ENCODE measurements around the gene C17orf107.

C17orf107 gene

DNA sequence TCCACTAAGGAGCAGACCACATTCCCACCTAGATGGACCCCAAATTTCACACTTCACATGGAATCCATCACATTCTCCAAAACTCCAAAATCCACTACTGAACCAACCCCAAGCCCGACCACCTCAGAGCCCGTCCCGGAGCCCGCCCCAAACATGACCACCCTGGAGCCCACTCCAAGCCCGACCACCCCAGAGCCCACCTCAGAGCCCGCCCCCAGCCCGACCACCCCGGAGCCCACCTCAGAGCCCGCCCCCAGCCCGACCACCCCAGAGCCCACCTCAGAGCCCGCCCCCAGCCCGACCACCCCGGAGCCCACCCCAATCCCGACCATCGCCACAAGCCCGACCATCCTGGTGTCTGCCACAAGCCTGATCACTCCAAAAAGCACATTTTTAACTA is 34.3 kb downstream of the C17orf107 start:
- Histone ChIP-seq H3K27ac (replicated peaks) (no peak overlapping the region), H3K27me3 (ENCODE audit: insufficient read depth, poor library complexity, severe bottlenecking) (no peaks in the 10 kb centered on the region), H3K4me3 (replicated peaks; ENCODE audit: insufficient read depth, low read length) (no peak overlapping the region)
- no peak for DNase-seq (ENCODE audit: low read depth in 1 of 2, low spot score in 1 of 2)
- TF ChIP-seq, protein P1, sequence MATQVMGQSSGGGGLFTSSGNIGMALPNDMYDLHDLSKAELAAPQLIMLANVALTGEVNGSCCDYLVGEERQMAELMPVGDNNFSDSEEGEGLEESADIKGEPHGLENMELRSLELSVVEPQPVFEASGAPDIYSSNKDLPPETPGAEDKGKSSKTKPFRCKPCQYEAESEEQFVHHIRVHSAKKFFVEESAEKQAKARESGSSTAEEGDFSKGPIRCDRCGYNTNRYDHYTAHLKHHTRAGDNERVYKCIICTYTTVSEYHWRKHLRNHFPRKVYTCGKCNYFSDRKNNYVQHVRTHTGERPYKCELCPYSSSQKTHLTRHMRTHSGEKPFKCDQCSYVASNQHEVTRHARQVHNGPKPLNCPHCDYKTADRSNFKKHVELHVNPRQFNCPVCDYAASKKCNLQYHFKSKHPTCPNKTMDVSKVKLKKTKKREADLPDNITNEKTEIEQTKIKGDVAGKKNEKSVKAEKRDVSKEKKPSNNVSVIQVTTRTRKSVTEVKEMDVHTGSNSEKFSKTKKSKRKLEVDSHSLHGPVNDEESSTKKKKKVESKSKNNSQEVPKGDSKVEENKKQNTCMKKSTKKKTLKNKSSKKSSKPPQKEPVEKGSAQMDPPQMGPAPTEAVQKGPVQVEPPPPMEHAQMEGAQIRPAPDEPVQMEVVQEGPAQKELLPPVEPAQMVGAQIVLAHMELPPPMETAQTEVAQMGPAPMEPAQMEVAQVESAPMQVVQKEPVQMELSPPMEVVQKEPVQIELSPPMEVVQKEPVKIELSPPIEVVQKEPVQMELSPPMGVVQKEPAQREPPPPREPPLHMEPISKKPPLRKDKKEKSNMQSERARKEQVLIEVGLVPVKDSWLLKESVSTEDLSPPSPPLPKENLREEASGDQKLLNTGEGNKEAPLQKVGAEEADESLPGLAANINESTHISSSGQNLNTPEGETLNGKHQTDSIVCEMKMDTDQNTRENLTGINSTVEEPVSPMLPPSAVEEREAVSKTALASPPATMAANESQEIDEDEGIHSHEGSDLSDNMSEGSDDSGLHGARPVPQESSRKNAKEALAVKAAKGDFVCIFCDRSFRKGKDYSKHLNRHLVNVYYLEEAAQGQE (IDR thresholded peaks at IDR 0.05; ENCODE audit: insufficient replicate concordance, low read depth), result no peak
- TF ChIP-seq, protein P2, sequence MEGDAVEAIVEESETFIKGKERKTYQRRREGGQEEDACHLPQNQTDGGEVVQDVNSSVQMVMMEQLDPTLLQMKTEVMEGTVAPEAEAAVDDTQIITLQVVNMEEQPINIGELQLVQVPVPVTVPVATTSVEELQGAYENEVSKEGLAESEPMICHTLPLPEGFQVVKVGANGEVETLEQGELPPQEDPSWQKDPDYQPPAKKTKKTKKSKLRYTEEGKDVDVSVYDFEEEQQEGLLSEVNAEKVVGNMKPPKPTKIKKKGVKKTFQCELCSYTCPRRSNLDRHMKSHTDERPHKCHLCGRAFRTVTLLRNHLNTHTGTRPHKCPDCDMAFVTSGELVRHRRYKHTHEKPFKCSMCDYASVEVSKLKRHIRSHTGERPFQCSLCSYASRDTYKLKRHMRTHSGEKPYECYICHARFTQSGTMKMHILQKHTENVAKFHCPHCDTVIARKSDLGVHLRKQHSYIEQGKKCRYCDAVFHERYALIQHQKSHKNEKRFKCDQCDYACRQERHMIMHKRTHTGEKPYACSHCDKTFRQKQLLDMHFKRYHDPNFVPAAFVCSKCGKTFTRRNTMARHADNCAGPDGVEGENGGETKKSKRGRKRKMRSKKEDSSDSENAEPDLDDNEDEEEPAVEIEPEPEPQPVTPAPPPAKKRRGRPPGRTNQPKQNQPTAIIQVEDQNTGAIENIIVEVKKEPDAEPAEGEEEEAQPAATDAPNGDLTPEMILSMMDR (IDR thresholded peaks at IDR 0.05; ENCODE audit: insufficient read depth, low read length), result no peak
- TF ChIP-seq GABPA (IDR thresholded peaks at IDR 0.05; ENCODE audit: low read depth), result no peak
- no peak for TF ChIP-seq POLR2AphosphoS5 (IDR thresholded peaks at IDR 0.05; ENCODE audit: low read depth)
- TF ChIP-seq SPI1 (IDR thresholded peaks at IDR 0.05; ENCODE audit: borderline replicate concordance, low read depth), result no peak

DNA sequence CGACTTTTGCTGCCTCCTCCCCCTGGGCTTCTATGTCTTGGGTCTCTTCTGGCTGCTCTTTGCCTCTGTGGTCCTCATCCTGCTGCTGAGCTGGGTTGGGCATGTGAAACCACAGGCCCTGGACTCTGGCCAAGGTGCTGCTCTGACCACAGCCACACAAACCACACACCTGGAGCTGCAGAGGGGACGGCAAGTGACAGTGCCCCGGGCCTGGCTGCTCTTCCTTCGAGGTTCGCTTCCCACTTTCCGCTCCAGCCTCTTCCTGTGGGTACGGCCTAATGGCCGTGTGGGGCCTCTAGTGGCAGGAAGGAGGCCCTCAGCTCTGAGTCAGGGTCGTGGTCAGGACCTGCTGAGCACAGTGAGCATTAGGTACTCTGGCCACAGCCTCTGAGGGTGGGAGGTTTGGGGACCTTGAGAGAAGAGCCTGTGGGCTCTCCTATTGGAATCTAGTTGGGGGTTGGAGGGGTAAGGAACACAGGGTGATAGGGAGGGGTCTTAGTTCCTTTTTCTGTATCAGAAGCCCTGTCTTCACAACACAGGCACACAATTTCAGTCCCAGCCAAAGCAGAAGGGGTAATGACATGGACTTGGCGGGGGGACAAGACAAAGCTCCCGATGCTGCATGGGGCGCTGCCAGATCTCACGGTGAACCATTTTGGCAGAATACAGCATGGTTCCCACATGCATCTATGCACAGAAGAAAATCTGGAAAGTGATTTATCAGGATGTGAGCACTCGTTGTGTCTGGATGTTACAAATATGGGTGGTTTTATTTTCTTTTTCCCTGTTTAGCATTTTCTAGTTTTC is 35.0 kb downstream of the C17orf107 start:
- peak in 1 of 2 experiments; percentile 57 for DNase-seq (ENCODE audit: low read depth in 1 of 2, low spot score in 1 of 2)

DNA sequence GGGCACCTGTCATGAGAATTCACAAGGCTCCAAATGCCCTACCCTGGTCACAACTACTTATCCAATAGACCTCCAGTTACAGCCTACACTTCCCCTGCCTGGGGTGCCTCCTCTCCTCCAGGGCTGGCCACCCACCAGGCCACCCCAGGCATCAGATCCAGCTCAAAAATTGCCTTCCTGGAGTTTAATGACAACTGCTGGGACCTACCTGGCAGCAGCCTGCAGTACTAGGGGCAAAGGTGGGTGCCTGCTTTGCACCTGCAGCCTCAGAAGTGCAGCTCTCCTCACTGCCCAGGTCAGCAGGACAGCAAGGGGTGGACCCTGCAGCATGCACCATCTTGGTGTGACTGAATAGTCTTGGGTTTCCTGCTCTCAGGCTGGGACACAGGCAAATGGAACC is 36.3 kb downstream of the C17orf107 start:
- DNase-seq (ENCODE audit: low read depth in 1 of 2, low spot score in 1 of 2), result no peak
- no peaks in the 10 kb centered on the region for H3K27me3 ChIP-seq (ENCODE audit: insufficient read depth, poor library complexity, severe bottlenecking)
- H3K27ac ChIP-seq (replicated peaks), result no peak overlapping the region
- no peak overlapping the region for H3K4me3 ChIP-seq (replicated peaks; ENCODE audit: insufficient read depth, low read length)
- TF ChIP-seq SPI1 (IDR thresholded peaks at IDR 0.05; ENCODE audit: borderline replicate concordance, low read depth) (no peak), GABPA (IDR thresholded peaks at IDR 0.05; ENCODE audit: low read depth) (no peak), POLR2AphosphoS5 (IDR thresholded peaks at IDR 0.05; ENCODE audit: low read depth) (no peak)
- TF ChIP-seq, protein P2 (IDR thresholded peaks at IDR 0.05; ENCODE audit: insufficient read depth, low read length), result no peak
- TF ChIP-seq, protein P1 (IDR thresholded peaks at IDR 0.05; ENCODE audit: insufficient replicate concordance, low read depth), result no peak

More for the DNA sequence above, 35.0 kb downstream of the C17orf107 start:
- H3K27me3 ChIP-seq (ENCODE audit: insufficient read depth, poor library complexity, severe bottlenecking), result no peaks in the 10 kb centered on the region
- TF ChIP-seq POLR2AphosphoS5 (IDR thresholded peaks at IDR 0.05; ENCODE audit: low read depth) (peak; percentile 63), SPI1 (IDR thresholded peaks at IDR 0.05; ENCODE audit: borderline replicate concordance, low read depth) (no peak)
- TF ChIP-seq, protein P2 (IDR thresholded peaks at IDR 0.05; ENCODE audit: insufficient read depth, low read length), result no peak
- H3K27ac ChIP-seq (replicated peaks), result no peak overlapping the region; the same call in 1 of the 2 replicates
- no peak overlapping the region for H3K4me3 ChIP-seq (replicated peaks; ENCODE audit: insufficient read depth, low read length)

Data from HL-60 (cell line).